HCT116 (cell line): Measurements from ENCODE around the gene SMPX. TPM values are rescaled to one million over a fixed set of nuclear protein-coding genes. Genes with fewer than 3 reads are reported as not detected.

Experiments
- ATAC-seq: fragments of 200-7000 bp; cut with Tn5 transposase; 2 replicates; pipeline ENCODE4 v1.9.1; 2020; ENCODE audit warnings: mild to moderate bottlenecking, moderate library complexity
- BruUV-seq: library from RNA; stranded (reverse); fragments of 400-500 nt; replicated peaks from 2 replicates; lab custom pipeline; 2021; lab: Mats Ljungman, UMichigan
- CTCF ChIA-PET: fragments of 300-600 bp; sonication (Branson Sonifier 250); formaldehyde crosslinking; loops from one replicate; lab custom pipeline; 2021; ENCODE audit warnings: antibody characterized with exemption; lab: Charles Lee
- POLR2A ChIA-PET: fragments of 300-600, 350-600 bp; sonication (Branson Sonifier 250); formaldehyde crosslinking; loops from one replicate; lab custom pipeline; 2021; ENCODE audit warnings: antibody characterized with exemption; lab: Charles Lee
- RAD21 ChIA-PET, 2 experiments: fragments of 300-600 bp; sonication (Branson Sonifier 250); formaldehyde crosslinking; loops; one replicate each; lab custom pipeline; 2023; ENCODE audit warnings: low total read pairs in 2 of 2; ENCODE audit not compliant: uncharacterized antibody in 2 of 2, unreplicated experiment in 2 of 2, low non-redundant PET in 1 of 2; lab: Charles Lee
- DNase-seq: peaks from one replicate; pipeline ENCODE4 v3.0.0-alpha.2; 2010; ENCODE audit warnings: low read depth, low spot score
- H2AFZ ChIP-seq: fragments of 200-600 bp; shearing (Covaris generic), sonication (generic); 2 replicates; pipeline ENCODE4 v1.6.1; 2017; ENCODE audit warnings: low read depth, mixed run types, mixed read lengths, antibody characterized with exemption, low read length; ENCODE audit not compliant: poor library complexity, severe bottlenecking
- H3K27ac ChIP-seq: 2 replicates; pipeline ENCODE4 v1.5.1; 2012; ENCODE audit warnings: low read depth, low read length
- H3K27me3 ChIP-seq: fragments of 200-600 bp; sonication (generic); 2 replicates; pipeline ENCODE4 v1.6.1; 2016; ENCODE audit warnings: mixed run types, low read length, mixed read lengths; ENCODE audit not compliant: insufficient read depth
- H3K36me3 ChIP-seq, 2 experiments: fragments of 200-500 bp in 1 of 2; fragments of 200-600 bp in 1 of 2; sonication (Bioruptor generic) in 1 of 2; sonication (generic) in 1 of 2; 2 replicates each; pipeline versions ENCODE4 v1.5.1 to v1.6.1; 2014 to 2016; ENCODE audit warnings: low read length in 2 of 2, inconsistent platforms in 1 of 2, mixed read lengths in 1 of 2, mixed run types in 1 of 2; ENCODE audit not compliant: insufficient read depth in 2 of 2, control insufficient read depth in 1 of 2
- H3K4me1 ChIP-seq, 2 experiments: fragments of 200-600 bp in 1 of 2; sonication (generic) in 1 of 2; 2 replicates each; pipeline versions ENCODE4 v1.5.1 to v1.6.1; 2012 to 2017; ENCODE audit warnings: low read length in 2 of 2, inconsistent platforms in 1 of 2, mild to moderate bottlenecking in 1 of 2, mixed read lengths in 1 of 2, mixed run types in 1 of 2, moderate library complexity in 1 of 2; ENCODE audit not compliant: insufficient read depth in 2 of 2, control insufficient read depth in 1 of 2
- H3K4me2 ChIP-seq: fragments of 200-600 bp; sonication (generic); 2 replicates; pipeline ENCODE4 v1.6.1; 2017; ENCODE audit warnings: mixed run types, low read length, mixed read lengths
- H3K4me3 ChIP-seq, 2 experiments: fragments of 200-600 bp in 1 of 2; sonication (generic) in 1 of 2; replicated peaks in 1 of 2; 2 replicates each; pipeline ENCODE4 v1.5.1; 2011 to 2016; ENCODE audit warnings: low read length in 2 of 2, control low read depth in 1 of 2, low read depth in 1 of 2, mild to moderate bottlenecking in 1 of 2, mixed read lengths in 1 of 2, mixed run types in 1 of 2
- H3K79me2 ChIP-seq: fragments of 200-600 bp; sonication (generic); 2 replicates; pipeline ENCODE4 v1.6.1; 2017; ENCODE audit warnings: mild to moderate bottlenecking, mixed run types, low read length, moderate library complexity, mixed read lengths; ENCODE audit not compliant: insufficient read depth
- H3K9ac ChIP-seq: fragments of 200-600 bp; sonication (generic); 2 replicates; pipeline ENCODE4 v1.6.1; 2016; ENCODE audit warnings: low read length, mixed read lengths
- H3K9me2 ChIP-seq: fragments of 200-600 bp; sonication (generic), shearing (Covaris generic); 2 replicates; pipeline ENCODE4 v1.6.1; 2017; ENCODE audit warnings: mixed run types, mild to moderate bottlenecking, moderate library complexity; ENCODE audit not compliant: insufficient read depth
- H3K9me3 ChIP-seq, 2 experiments: fragments of 200-500 bp in 1 of 2; fragments of 200-600 bp in 1 of 2; sonication (Bioruptor generic) in 1 of 2; sonication (generic) in 1 of 2; 2 replicates each; pipeline ENCODE4 v1.6.1; 2014 to 2017; ENCODE audit warnings: low read length in 2 of 2, mixed read lengths in 2 of 2, inconsistent platforms in 1 of 2, low read depth in 1 of 2, mild to moderate bottlenecking in 1 of 2, mixed run types in 1 of 2, moderate library complexity in 1 of 2; ENCODE audit not compliant: control insufficient read depth in 1 of 2, insufficient read depth in 1 of 2
- H4K20me1 ChIP-seq: fragments of 200-600 bp; sonication (generic), shearing (Covaris generic); 2 replicates; pipeline ENCODE4 v1.6.1; 2017; ENCODE audit warnings: mixed run types, mild to moderate bottlenecking, moderate library complexity; ENCODE audit not compliant: insufficient read depth
- CBX3 ChIP-seq: IDR thresholded peaks from 2 replicates; pipeline ENCODE4 v1.6.1; 2012; ENCODE audit warnings: low read depth
- CTCF ChIP-seq, 3 experiments: fragments of 200-600 bp in 1 of 3; sonication (generic) in 1 of 3; IDR thresholded peaks in 2 of 3; conservative IDR thresholded peaks in 1 of 3; 2 replicates each; pipeline ENCODE4 v1.5.1; 2012 to 2017; ENCODE audit warnings: low read depth in 2 of 3, low read length in 2 of 3, antibody characterized with exemption in 1 of 3, borderline replicate concordance in 1 of 3, control low read depth in 1 of 3, mild to moderate bottlenecking in 1 of 3, mixed read lengths in 1 of 3, mixed run types in 1 of 3, moderate library complexity in 1 of 3; ENCODE audit not compliant: insufficient read depth in 1 of 3
- POLR2AphosphoS5 ChIP-seq: IDR thresholded peaks from 2 replicates; pipeline ENCODE4 v1.6.1; 2011; ENCODE audit warnings: mild to moderate bottlenecking, low read depth, low read length, moderate library complexity
- RAD21 ChIP-seq: IDR thresholded peaks from 2 replicates; pipeline ENCODE4 v1.6.1; 2012; ENCODE audit warnings: low read depth, mild to moderate bottlenecking
- SIN3A ChIP-seq: IDR thresholded peaks from 2 replicates; pipeline ENCODE4 v1.6.1; 2012; ENCODE audit warnings: low read depth
- intact Hi-C: fragments of 100-400 bp; cut with micrococcal nuclease; formaldehyde crosslinking; loops from 2 replicates; pipeline ENCODE4 v1.10.0; 2022
- total RNA-seq: library from RNA; stranded (reverse); gene quantifications from one replicate; pipeline ENCODE4 v1.2.1, GENCODE V29; 2021; ENCODE audit not compliant: unreplicated experiment

SMPX gene
- total RNA-seq, 1 experiment from 2014 or later = 0.59 TPM

GRCh38 chrX:21745756-21746155 lies 12.2 kb downstream of the SMPX start:
- H3K4me2 ChIP-seq = no peak overlapping the region
- no peaks in the 10 kb centered on the region for H4K20me1 ChIP-seq
- DNase-seq (no peak), ATAC-seq (peak; percentile 79)
- H3K9me3 ChIP-seq = no peaks in the 10 kb centered on the region
- H3K9ac ChIP-seq = no peak overlapping the region
- CTCF ChIA-PET = no interaction called here
- no peak overlapping the region for H3K4me3 ChIP-seq
- peak; percentile 46 for TF ChIP-seq RAD21
- no peak for TF ChIP-seq SIN3A
- peak; percentile 22 to 64 (median 54); a peak in 5 of 6 replicates for TF ChIP-seq CTCF (IDR thresholded peaks at IDR 0.05 in 2 of 3, conservative IDR thresholded peaks at IDR 0.05 in 1 of 3; ENCODE audit: borderline replicate concordance in 1 of 3, insufficient read depth in 1 of 3, low read depth in 2 of 3, low read length in 2 of 3)
- POLR2A ChIA-PET = no interaction called here
- H3K79me2 ChIP-seq = no peaks in the 10 kb centered on the region
- BruUV-seq = no TSS peak
- intact Hi-C loops = loop anchor here (5.0 kb wide), 1 partner anchor 1218 kb away; no protein-coding TSS in a partner anchor
- H3K27me3 ChIP-seq = no peaks in the 10 kb centered on the region
- RAD21 ChIA-PET = no interaction called here
- no peaks in the 10 kb centered on the region for H3K36me3 ChIP-seq
- no peaks in the 10 kb centered on the region for H3K4me1 ChIP-seq
- H3K9me2 ChIP-seq = no peaks in the 10 kb centered on the region
- no peak overlapping the region for H2AFZ ChIP-seq
- H3K27ac ChIP-seq = no peak overlapping the region

GRCh38 chrX:21744721-21745120 lies 13.2 kb downstream of the SMPX start:
- BruUV-seq = no TSS peak
- H3K9me3 ChIP-seq = no peaks in the 10 kb centered on the region
- RAD21 ChIA-PET = no interaction called here
- no peak overlapping the region for H2AFZ ChIP-seq
- ATAC-seq = no peak
- no peaks in the 10 kb centered on the region for H4K20me1 ChIP-seq
- H3K79me2 ChIP-seq = no peaks in the 10 kb centered on the region
- CTCF ChIA-PET = no interaction called here
- no peak overlapping the region for H3K4me3 ChIP-seq
- H3K27me3 ChIP-seq = no peaks in the 10 kb centered on the region
- no peak overlapping the region for H3K4me2 ChIP-seq
- no peak for TF ChIP-seq CBX3
- no peak for TF ChIP-seq POLR2AphosphoS5
- TF ChIP-seq, all 23 proteins: peak for 0
- Histone ChIP-seq H3K9me2 (no peaks in the 10 kb centered on the region), H3K27ac (no peak overlapping the region), H3K9ac (no peak overlapping the region), H3K4me1 (no peaks in the 10 kb centered on the region), H3K36me3 (no peaks in the 10 kb centered on the region)
- POLR2A ChIA-PET = no interaction called here
- no peak for DNase-seq
- intact Hi-C loops = loop anchor here (5.0 kb wide), 1 partner anchor 1217 kb away; no protein-coding TSS in a partner anchor
